Duodenal mucosa (tissue), 2 donors: ENCODE results near the gene SSR1.
"Not testable (repeated sequence)": the region's sequence is repeated elsewhere in the genome, so short reads cannot be mapped to it uniquely, and the experiment has no call there.

Experiments
- H3K27ac ChIP-seq: one replicate; pipeline ENCODE4 v1.7.0; 2013; ENCODE audit warnings: low read depth, low read length
- H3K27me3 ChIP-seq, 2 donors: one replicate each; pipeline ENCODE4 v1.7.0; 2013; ENCODE audit warnings: low read length in 2 of 2, control low read depth in 1 of 2; ENCODE audit not compliant: insufficient read depth in 2 of 2, control insufficient read depth in 1 of 2
- H3K36me3 ChIP-seq, 2 donors: one replicate each; pipeline ENCODE4 v1.7.0; 2013; ENCODE audit warnings: low read length in 2 of 2, control low read depth in 1 of 2; ENCODE audit not compliant: insufficient read depth in 2 of 2, control insufficient read depth in 1 of 2
- H3K4me1 ChIP-seq, 2 donors: one replicate each; pipeline ENCODE4 v1.7.0; 2013; ENCODE audit warnings: low read length in 2 of 2, control low read depth in 1 of 2; ENCODE audit not compliant: insufficient read depth in 2 of 2, control insufficient read depth in 1 of 2
- H3K4me3 ChIP-seq, 2 donors: one replicate each; pipeline ENCODE4 v1.7.0; 2013; ENCODE audit warnings: low read length in 2 of 2, low read depth in 1 of 2
- H3K9ac ChIP-seq, 2 donors: one replicate each; pipeline ENCODE4 v1.7.0; 2013; ENCODE audit warnings: low read length in 2 of 2, low read depth in 1 of 2
- H3K9me3 ChIP-seq, 2 donors: one replicate each; pipeline ENCODE4 v1.7.0; 2013; ENCODE audit warnings: low read length in 2 of 2, control low read depth in 1 of 2; ENCODE audit not compliant: control insufficient read depth in 1 of 2

The SSR1 gene

DNA sequence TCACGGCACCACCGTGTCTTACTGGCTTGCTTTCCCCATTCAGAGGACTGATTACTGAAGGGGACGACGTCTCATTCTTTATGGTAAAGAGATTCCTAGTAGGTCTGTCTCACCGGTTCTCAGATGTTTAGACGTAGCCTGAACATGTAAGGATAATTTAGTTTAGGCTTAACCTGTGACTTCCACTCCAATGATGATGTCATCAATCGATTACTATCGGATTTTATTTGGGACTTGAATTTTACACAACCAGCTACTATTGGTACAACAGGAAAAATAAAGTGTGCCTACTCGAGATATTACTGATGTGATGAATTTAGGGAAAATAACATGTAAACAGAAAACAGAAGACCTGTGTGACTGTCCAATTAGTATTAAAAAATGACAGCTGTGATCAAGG, 4.5 kb upstream of the SSR1 start:
- no peak overlapping the region for H3K9ac ChIP-seq
- no peaks in the 10 kb centered on the region for H3K9me3 ChIP-seq
- no peaks in the 10 kb centered on the region for H3K36me3 ChIP-seq
- no peaks in the 10 kb centered on the region for H3K27me3 ChIP-seq
- no peak overlapping the region for H3K4me3 ChIP-seq
- no peak overlapping the region for H3K27ac ChIP-seq
- H3K4me1 ChIP-seq, result peaks cover 0 to 7% of the 10 kb centered on the region in 2 donors

DNA sequence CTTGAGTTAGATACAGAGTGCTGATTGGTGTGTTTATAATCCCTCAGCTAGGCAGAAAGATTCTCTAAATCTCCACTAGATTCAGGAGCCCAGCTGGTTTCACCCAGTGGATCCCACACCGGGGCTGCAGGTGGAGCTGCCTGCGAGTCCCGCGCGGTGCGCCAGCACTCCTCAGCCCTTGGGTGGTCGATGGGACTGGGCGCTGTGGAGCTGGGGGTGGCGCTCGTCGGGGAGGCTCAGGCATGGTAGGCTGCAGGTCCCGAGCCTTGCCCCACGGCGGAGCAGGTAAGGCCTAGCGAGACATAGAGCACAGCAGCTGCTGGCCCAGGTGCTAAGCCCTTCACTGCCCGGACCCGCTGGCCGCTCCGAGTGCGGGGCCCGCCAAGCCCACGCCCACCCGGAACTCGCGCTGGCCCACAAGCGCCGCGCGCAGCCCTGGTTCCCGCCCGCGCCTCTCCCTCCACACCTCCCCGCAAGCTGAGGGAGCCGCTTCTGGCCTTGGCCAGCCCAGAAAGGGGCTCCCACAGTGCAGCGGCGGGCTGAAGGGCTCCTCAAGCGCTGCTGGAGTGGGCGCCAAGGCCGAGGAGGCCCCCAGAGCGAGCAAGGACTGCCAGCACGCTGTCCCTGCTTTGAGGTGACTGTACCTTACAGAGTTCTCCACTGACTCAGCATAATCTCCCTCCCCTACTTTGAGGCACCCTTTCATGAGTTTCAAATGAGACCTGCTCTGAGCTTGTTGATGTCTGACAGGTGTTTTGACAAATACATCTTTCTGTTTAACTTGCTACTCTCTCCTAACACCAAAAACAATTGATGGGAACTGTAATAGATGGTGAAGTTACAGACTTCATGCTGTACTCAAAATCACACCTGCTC, 3.9 kb upstream of the SSR1 start:
- Histone ChIP-seq H3K9me3 (no peaks in the 10 kb centered on the region), H3K4me1 (peaks cover 3 to 7% of the 10 kb centered on the region in 2 donors), H3K27me3 (no peaks in the 10 kb centered on the region)

DNA sequence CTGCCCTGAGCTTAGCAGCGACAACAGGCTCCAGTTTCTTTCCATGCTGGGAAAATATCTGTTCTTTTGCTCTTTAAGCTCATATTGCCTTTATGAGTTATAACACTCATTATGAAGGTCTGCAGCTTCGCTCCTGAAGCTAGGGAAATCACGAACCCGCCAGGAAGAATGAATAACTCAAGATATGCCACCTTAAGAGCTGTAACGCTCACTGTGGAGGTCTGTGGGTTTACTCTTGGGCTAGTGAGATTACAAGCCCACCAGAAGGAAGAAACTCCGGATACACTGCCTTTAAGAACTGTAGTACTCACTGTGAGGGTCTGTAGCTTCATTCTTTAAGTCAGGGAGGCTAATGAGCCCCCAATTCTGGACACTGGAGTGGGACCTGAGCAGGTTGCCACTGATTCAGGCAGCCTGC, 3.0 kb upstream of the SSR1 start:
- Histone ChIP-seq H3K36me3 (no peaks in the 10 kb centered on the region), H3K4me3 (no peak overlapping the region), H3K9me3 (no peaks in the 10 kb centered on the region), H3K27ac (no peak overlapping the region), H3K9ac (no peak overlapping the region), H3K4me1 (peaks cover 12 to 15% of the 10 kb centered on the region in 2 donors), H3K27me3 (no peaks in the 10 kb centered on the region)

More for the DNA sequence above, 3.9 kb upstream of the SSR1 start:
- Histone ChIP-seq H3K27ac (no peak overlapping the region), H3K9ac (no peak overlapping the region), H3K4me3 (no peak overlapping the region), H3K36me3 (no peaks in the 10 kb centered on the region)

DNA sequence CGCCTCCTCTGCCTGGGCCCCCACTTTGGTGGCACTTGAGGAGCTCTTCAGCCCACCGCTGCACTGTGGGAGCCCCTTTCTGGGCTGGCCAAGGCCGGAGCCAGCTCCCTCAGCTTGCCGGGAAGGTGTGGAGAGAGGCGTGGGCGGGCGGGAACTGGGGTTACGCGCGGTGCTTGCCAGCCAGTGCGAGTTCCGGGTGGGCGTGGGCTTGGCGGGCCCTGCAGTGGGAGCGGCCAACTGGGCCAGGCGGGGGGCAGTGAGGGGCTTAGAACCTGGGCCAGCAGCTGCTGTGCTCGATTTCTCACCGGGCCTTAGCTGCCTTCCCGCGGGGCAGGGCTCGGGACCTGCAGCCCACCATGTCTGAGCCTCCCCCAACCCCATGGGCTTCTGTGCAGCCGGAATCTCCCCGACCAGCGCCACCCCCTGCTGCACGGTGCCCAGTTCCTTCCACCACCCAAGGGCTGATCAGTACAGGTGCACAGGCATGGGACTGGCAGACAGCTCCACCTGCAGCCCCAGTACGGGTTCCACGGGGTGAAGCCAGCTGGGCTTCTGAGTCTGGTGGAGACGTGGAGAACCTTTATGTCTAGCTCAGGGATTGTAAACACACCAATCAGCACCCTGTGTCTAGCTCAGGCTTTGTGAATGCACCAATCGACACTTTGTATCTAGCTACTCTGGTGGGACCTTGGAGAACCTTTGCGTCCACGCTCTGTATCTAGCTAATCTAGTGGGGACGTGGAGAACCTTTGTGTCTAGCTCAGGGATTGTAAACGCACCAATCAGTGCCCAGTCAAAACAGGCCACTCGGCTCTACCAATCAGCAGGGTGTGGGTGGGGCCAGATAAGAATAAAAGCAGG, 2.3 kb upstream of the SSR1 start:
- not testable (repeated sequence) for H3K27ac ChIP-seq, H3K9ac ChIP-seq, H3K9me3 ChIP-seq, H3K27me3 ChIP-seq, H3K4me3 ChIP-seq, H3K36me3 ChIP-seq
- peaks cover 12 to 17% of the 10 kb centered on the region in 2 donors for H3K4me1 ChIP-seq

DNA sequence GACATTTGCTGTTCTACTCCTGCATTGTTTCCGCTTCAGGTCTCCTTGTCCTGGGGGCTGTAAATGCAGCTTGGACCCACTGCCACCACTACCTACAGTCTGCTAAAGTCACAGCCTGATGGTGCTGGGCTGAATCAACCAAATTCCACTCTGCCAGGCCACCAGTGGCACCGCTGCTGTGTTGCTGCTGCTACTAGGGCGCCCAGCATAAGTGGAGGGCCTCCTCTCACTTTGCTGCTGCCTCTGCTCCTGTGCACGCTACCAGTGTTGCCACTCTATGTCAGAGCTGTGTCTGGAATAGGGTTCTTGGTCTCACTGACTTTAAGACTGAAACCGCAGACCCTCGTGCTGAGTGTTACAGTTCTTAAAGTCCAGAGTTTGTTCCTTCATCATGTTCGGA, 1.4 kb upstream of the SSR1 start:
- Histone ChIP-seq H3K9me3 (no peaks in the 10 kb centered on the region), H3K36me3 (peaks cover 0 to 5% of the 10 kb centered on the region in 2 donors), H3K27ac (no peak overlapping the region), H3K9ac (no peak overlapping the region), H3K4me3 (no peak overlapping the region), H3K4me1 (peaks cover 12 to 17% of the 10 kb centered on the region in 2 donors), H3K27me3 (no peaks in the 10 kb centered on the region)

DNA sequence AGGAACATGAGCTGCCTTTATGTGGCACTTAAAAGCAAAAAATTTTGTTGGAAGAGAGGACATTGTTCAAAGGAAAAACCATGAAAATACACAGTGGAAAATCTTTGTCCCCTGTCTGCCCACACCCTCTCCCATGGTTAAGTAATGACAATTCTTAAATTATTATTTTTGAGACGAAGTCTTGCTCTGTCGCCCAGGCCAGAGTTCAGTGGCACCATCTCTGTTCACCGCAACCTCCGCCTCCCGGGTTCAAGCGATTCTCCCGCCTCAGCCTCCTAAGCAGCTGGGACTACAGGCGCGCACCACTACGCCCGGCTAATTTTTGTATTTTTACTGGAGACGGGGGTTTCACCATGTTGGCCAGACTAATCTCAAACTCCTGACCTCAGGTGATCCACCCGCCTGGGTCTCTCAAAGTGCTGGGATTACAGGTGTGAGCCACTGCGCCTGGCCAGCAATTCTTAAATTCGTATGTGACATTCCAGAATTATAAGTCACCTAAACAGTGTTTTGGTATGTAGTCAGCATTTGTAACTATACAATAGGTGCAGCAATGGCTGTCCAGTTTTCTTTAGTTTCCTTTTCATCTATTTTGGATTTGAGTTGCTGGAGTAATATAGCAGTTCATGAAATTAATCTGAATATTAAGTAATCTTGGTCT, 636 bp upstream of the SSR1 start:
- peaks cover 12 to 20% of the 10 kb centered on the region in 2 donors for H3K4me1 ChIP-seq
- no peaks in the 10 kb centered on the region for H3K27me3 ChIP-seq
- H3K36me3 ChIP-seq, result peaks cover 0 to 12% of the 10 kb centered on the region in 2 donors
- H3K9ac ChIP-seq, result peak overlapping the region; percentile 75 to 95
- H3K9me3 ChIP-seq, result no peaks in the 10 kb centered on the region
- H3K27ac ChIP-seq, result peak overlapping the region; percentile 63
- H3K4me3 ChIP-seq, result peak overlapping the region; percentile 93 to 99

DNA sequence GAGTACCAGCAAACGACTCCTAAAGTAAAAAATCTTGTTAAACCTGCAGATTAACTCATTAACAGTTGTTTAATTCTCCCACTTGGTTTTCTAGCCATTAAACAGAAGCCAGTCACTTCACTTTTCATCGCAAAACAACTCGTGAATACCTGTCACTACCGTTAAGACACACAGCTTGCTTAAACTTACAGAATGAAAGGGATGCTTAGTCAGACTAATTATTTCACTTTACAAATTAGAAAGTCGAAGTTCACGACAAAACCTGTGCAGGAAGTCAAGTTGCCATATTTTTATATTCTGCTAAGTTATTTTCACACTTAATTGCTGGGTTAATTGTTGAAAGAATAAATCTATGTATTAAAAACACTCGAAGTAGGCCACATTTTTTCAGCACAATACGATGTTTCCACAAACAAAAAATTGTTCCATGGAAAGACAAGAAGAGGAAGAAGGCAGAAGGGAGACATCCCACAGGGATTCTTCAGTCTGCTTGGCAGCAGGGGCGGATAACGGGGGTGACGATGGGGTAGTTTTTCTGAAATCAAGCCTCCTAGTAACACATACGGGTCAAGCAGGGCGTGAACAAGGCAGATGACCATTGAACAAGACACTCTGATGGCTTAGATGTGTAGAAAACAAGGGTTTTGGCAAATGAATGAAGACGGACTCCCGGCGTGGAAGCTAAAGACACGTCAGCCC, 933 bp downstream of the SSR1 start:
- Histone ChIP-seq H3K4me3 (peak overlapping the region; percentile 93 to 99), H3K4me1 (peaks cover 12 to 20% of the 10 kb centered on the region in 2 donors)

DNA sequence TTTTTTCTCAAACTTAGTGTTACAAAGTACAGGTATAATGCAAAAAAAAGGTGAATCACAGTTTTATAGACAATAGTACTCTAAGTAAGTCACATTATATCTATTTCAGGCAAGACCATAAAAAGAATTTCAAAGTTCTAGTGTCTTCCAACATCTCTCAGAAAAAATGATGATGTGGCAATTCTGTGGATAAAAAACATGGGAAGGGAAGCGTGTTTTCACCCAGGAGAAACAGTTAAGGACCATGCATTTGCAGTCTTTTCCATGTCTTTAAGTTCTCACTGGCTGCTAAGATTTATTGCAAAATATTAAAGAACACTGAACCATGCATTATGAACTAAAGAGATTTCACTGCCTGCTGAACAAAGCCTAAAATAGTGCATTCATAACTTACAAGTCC, 1.8 kb downstream of the SSR1 start:
- H3K9me3 ChIP-seq, result no peaks in the 10 kb centered on the region
- peaks cover 3 to 30% of the 10 kb centered on the region in 2 donors for H3K36me3 ChIP-seq
- H3K4me3 ChIP-seq, result peak overlapping the region in 1 of 2 donors; percentile 27
- H3K9ac ChIP-seq, result peak overlapping the region in 1 of 2 donors; percentile 4
- H3K27me3 ChIP-seq, result no peaks in the 10 kb centered on the region
- no peak overlapping the region for H3K27ac ChIP-seq
- peaks cover 12 to 20% of the 10 kb centered on the region in 2 donors for H3K4me1 ChIP-seq

More for the DNA sequence above, 933 bp downstream of the SSR1 start:
- peak overlapping the region; percentile 90 for H3K27ac ChIP-seq
- no peaks in the 10 kb centered on the region for H3K9me3 ChIP-seq
- H3K27me3 ChIP-seq, result no peaks in the 10 kb centered on the region
- peak overlapping the region; percentile 94 to 95 for H3K9ac ChIP-seq
- peaks cover 3 to 27% of the 10 kb centered on the region in 2 donors for H3K36me3 ChIP-seq

DNA sequence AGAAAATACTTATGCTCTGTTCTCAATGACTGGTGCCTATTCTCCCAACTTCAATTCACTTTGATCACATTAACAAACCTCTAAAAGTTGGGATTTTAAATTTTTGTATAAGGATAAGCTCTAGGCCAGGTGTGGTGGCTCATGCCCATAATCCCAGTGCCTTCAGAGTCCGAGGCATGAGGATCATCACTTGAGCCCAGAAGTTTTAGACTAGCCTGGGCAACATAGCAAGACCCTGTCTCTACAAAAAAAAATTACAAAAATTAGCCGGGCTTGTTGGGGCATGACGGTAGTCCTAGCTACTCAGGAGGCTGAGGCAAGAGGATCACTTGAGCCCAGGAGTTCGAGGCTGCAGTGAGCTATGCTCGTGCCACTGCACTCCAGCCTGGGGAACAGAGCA, 3.9 kb downstream of the SSR1 start:
- no peak overlapping the region for H3K4me3 ChIP-seq
- H3K4me1 ChIP-seq, result peaks cover 12 to 20% of the 10 kb centered on the region in 2 donors
- H3K9me3 ChIP-seq, result no peaks in the 10 kb centered on the region
- H3K36me3 ChIP-seq, result peaks cover 11 to 46% of the 10 kb centered on the region in 2 donors
- no peak overlapping the region for H3K9ac ChIP-seq
- H3K27ac ChIP-seq, result no peak overlapping the region
- no peaks in the 10 kb centered on the region for H3K27me3 ChIP-seq
